HG02943 (cell line): ENCODE data around the gene CTCFL.

Experiments used
- ATAC-seq: cut with Tn5 transposase; IDR thresholded peaks from one replicate; pipeline ENCODE4 v1.9.1; 2021; ENCODE audit warnings: mild to moderate bottlenecking, low read depth, moderate library complexity; ENCODE audit not compliant: unreplicated experiment

The CTCFL gene

GRCh38 chr20:57537822-57538221, 12.9 kb upstream of the CTCFL start:
- ATAC-seq, result no peak

GRCh38 chr20:57536771-57537724, 12.1 kb upstream of the CTCFL start:
- no peak for ATAC-seq

GRCh38 chr20:57536120-57536708, 11.3 kb upstream of the CTCFL start:
- no peak for ATAC-seq

- no peak for ATAC-seq
These were observed 10.4 kb upstream of the CTCFL start for GRCh38 chr20:57535297-57535696.

- ATAC-seq, result no peak
These were observed 7.2 kb upstream of the CTCFL start for GRCh38 chr20:57532104-57532503.

GRCh38 chr20:57530327-57530981, 5.5 kb upstream of the CTCFL start:
- ATAC-seq, result no peak

- no peak for ATAC-seq
These were observed 4.9 kb upstream of the CTCFL start for GRCh38 chr20:57529810-57530209.

GRCh38 chr20:57529160-57529585, 4.2 kb upstream of the CTCFL start:
- ATAC-seq, result no peak

GRCh38 chr20:57528148-57528547, 3.2 kb upstream of the CTCFL start:
- no peak for ATAC-seq

GRCh38 chr20:57527728-57528127, 2.8 kb upstream of the CTCFL start:
- ATAC-seq, result no peak

GRCh38 chr20:57526885-57527460, 2.0 kb upstream of the CTCFL start:
- ATAC-seq, result no peak

- ATAC-seq, result no peak
These were observed 1.3 kb upstream of the CTCFL start for GRCh38 chr20:57526087-57526884.

- ATAC-seq, result no peak
These were observed 567 bp upstream of the CTCFL start for GRCh38 chr20:57525328-57526086.

GRCh38 chr20:57523782-57524181, 1.2 kb downstream of the CTCFL start:
- ATAC-seq, result no peak

GRCh38 chr20:57522380-57523140, 2.4 kb downstream of the CTCFL start:
- ATAC-seq, result no peak

- ATAC-seq, result no peak
These were observed 7.0 kb downstream of the CTCFL start for GRCh38 chr20:57517904-57518303.

- no peak for ATAC-seq
These were observed 10.6 kb downstream of the CTCFL start for GRCh38 chr20:57514273-57514751.

- no peak for ATAC-seq
These were observed 11.7 kb downstream of the CTCFL start for GRCh38 chr20:57513199-57513598.

GRCh38 chr20:57512432-57512831, 12.5 kb downstream of the CTCFL start:
- no peak for ATAC-seq
